OCI-LY1 (cell line): ENCODE results near the gene RPL13.

Source experiments
- H2AFZ ChIP-seq: fragments of 200-600 bp; sonication (generic), shearing (Covaris generic); 2 replicates; pipeline ENCODE4 v1.6.0; 2014; ENCODE audit warnings: antibody characterized with exemption, mild to moderate bottlenecking, low read length
- H3F3A ChIP-seq: fragments of 200-600 bp; sonication (generic), shearing (Covaris generic); 2 replicates; pipeline ENCODE4 v1.6.0; 2014; ENCODE audit warnings: mild to moderate bottlenecking, antibody characterized with exemption, low read length, moderate library complexity; ENCODE audit not compliant: insufficient read depth
- H3K27ac ChIP-seq: fragments of 200-600 bp; sonication (generic); 2 replicates; pipeline ENCODE4 v1.5.1; 2014; ENCODE audit warnings: low read length, mixed run types, mild to moderate bottlenecking, low read depth; ENCODE audit not compliant: poor library complexity, severe bottlenecking
- H3K27me3 ChIP-seq: fragments of 200-600 bp; sonication (generic); 2 replicates; pipeline ENCODE4 v1.6.0; 2014; ENCODE audit warnings: antibody characterized with exemption, mild to moderate bottlenecking, low read length, moderate library complexity; ENCODE audit not compliant: insufficient read depth
- H3K36me3 ChIP-seq: fragments of 200-600 bp; sonication (generic); 2 replicates; pipeline ENCODE4 v1.6.1; 2014; ENCODE audit warnings: mild to moderate bottlenecking, antibody characterized with exemption, low read length, moderate library complexity, mixed read lengths; ENCODE audit not compliant: insufficient read depth
- H3K4me1 ChIP-seq: fragments of 200-600 bp; sonication (generic); 2 replicates; pipeline ENCODE4 v1.5.1; 2014; ENCODE audit warnings: mild to moderate bottlenecking, low read length, moderate library complexity; ENCODE audit not compliant: insufficient read depth, severe bottlenecking
- H3K4me2 ChIP-seq: fragments of 200-600 bp; sonication (generic), shearing (Covaris generic); 2 replicates; pipeline ENCODE4 v1.6.1; 2014; ENCODE audit warnings: low read length
- H3K4me3 ChIP-seq: fragments of 200-600 bp; sonication (generic); 2 replicates; pipeline ENCODE4 v1.5.1; 2014; ENCODE audit warnings: low read length, low read depth, mild to moderate bottlenecking, mixed read lengths; ENCODE audit not compliant: poor library complexity, severe bottlenecking
- H3K79me2 ChIP-seq: fragments of 200-600 bp; shearing (Covaris generic); 2 replicates; pipeline ENCODE4 v1.6.1; 2016; ENCODE audit warnings: mixed run types, low read length, mixed read lengths; ENCODE audit not compliant: insufficient read depth
- H3K9ac ChIP-seq: fragments of 200-600 bp; sonication (generic), shearing (Covaris generic); 2 replicates; pipeline ENCODE4 v1.6.1; 2014; ENCODE audit warnings: mild to moderate bottlenecking, low read length, mixed read lengths
- H3K9me2 ChIP-seq: fragments of 200-600 bp; sonication (generic), shearing (Covaris generic); 2 replicates; pipeline ENCODE4 v1.6.1; 2014; ENCODE audit warnings: low read depth, mild to moderate bottlenecking, low read length, mixed read lengths
- H3K9me3 ChIP-seq: fragments of 200-600 bp; shearing (Covaris generic); 2 replicates; pipeline ENCODE4 v1.6.1; 2014; ENCODE audit warnings: low read length, mixed read lengths
- H4K20me1 ChIP-seq: fragments of 200-600 bp; sonication (generic), shearing (Covaris generic); 2 replicates; pipeline ENCODE4 v1.6.0; 2016; ENCODE audit warnings: mild to moderate bottlenecking, low read length; ENCODE audit not compliant: insufficient read depth
- CTCF ChIP-seq: fragments of 200-600 bp; sonication (generic), shearing (Covaris generic); IDR thresholded peaks from 2 replicates; pipeline ENCODE4 v1.5.1; 2017; ENCODE audit warnings: mild to moderate bottlenecking, antibody characterized with exemption, low read length, moderate library complexity, mixed read lengths
- EZH2 ChIP-seq: fragments of 200-600 bp; sonication (generic), shearing (Covaris generic); IDR thresholded peaks from 2 replicates; pipeline ENCODE4 v1.8.0; 2017; ENCODE audit warnings: borderline replicate concordance, mixed run types, mild to moderate bottlenecking, antibody characterized with exemption, low read length, moderate library complexity, mixed read lengths

The RPL13 gene

GRCh38 chr16:89553733-89554132 lies 6.7 kb upstream of the RPL13 start:
- Histone ChIP-seq H3K79me2 (no peaks in the 10 kb centered on the region), H3K9me2 (no peaks in the 10 kb centered on the region), H3K27ac (no peak overlapping the region), H3K9ac (no peak overlapping the region), H3K36me3 (peaks cover 78% of the 10 kb centered on the region), H3K4me2 (no peak overlapping the region), H3K27me3 (no peaks in the 10 kb centered on the region), H3K4me1 (peaks cover 25% of the 10 kb centered on the region), H4K20me1 (no peaks in the 10 kb centered on the region), H2AFZ (no peak overlapping the region), H3K9me3 (no peaks in the 10 kb centered on the region), H3F3A (no peaks in the 10 kb centered on the region), H3K4me3 (no peak overlapping the region)
- TF ChIP-seq EZH2 (no peak), CTCF (no peak)

GRCh38 chr16:89554343-89554742 lies 6.1 kb upstream of the RPL13 start:
- no peaks in the 10 kb centered on the region for H4K20me1 ChIP-seq
- H3F3A ChIP-seq = no peaks in the 10 kb centered on the region
- H2AFZ ChIP-seq = no peak overlapping the region
- no peaks in the 10 kb centered on the region for H3K79me2 ChIP-seq
- no peak overlapping the region for H3K27ac ChIP-seq
- H3K9ac ChIP-seq = no peak overlapping the region
- peaks cover 72% of the 10 kb centered on the region for H3K36me3 ChIP-seq
- no peaks in the 10 kb centered on the region for H3K27me3 ChIP-seq
- peaks cover 20% of the 10 kb centered on the region for H3K4me1 ChIP-seq
- TF ChIP-seq CTCF = no peak
- TF ChIP-seq EZH2 = no peak
- H3K4me3 ChIP-seq = no peak overlapping the region
- H3K9me3 ChIP-seq = no peaks in the 10 kb centered on the region
- H3K4me2 ChIP-seq = no peak overlapping the region
- no peaks in the 10 kb centered on the region for H3K9me2 ChIP-seq

GRCh38 chr16:89555265-89555664 lies 5.2 kb upstream of the RPL13 start:
- H3K9me3 ChIP-seq = no peaks in the 10 kb centered on the region

More at GRCh38 chr16:89555265-89555664, 5.2 kb upstream of the RPL13 start:
- H3K27me3 ChIP-seq = no peaks in the 10 kb centered on the region
- no peaks in the 10 kb centered on the region for H4K20me1 ChIP-seq
- no peaks in the 10 kb centered on the region for H3K79me2 ChIP-seq
- peaks cover 23% of the 10 kb centered on the region for H3K4me1 ChIP-seq
- H3K4me2 ChIP-seq = no peak overlapping the region; the same call in 1 of the 2 replicates
- no peak overlapping the region for H2AFZ ChIP-seq
- peak overlapping the region; percentile 28; the same call in 1 of the 2 replicates for H3K9ac ChIP-seq
- H3K27ac ChIP-seq = peak overlapping the region; percentile 69
- peaks cover 63% of the 10 kb centered on the region for H3K36me3 ChIP-seq
- no peaks in the 10 kb centered on the region for H3K9me2 ChIP-seq
- no peak overlapping the region for H3K4me3 ChIP-seq
- TF ChIP-seq CTCF (no peak), EZH2 (no peak)
- H3F3A ChIP-seq = no peaks in the 10 kb centered on the region
